ENCODE results near the gene SCN1A. TPM values are rescaled to one million over a fixed set of nuclear protein-coding genes. Genes with fewer than 3 reads are reported as not detected.

Gene SCN1A
- total and polyA plus RNA-seq, 2 experiments from 2014 or later, result 1.2 to 1.3 TPM

GRCh38 chr2:166157578-166157977 lies 29.8 kb upstream of the SCN1A start:
- H3K36me3 ChIP-seq (ENCODE audit: insufficient read depth), result no peaks in the 10 kb centered on the region
- no peaks in the 10 kb centered on the region for H4K20me1 ChIP-seq (replicated peaks; ENCODE audit: insufficient read depth)
- Mint-ChIP-seq H3K4me3 (no peak overlapping the region), H3K4me1 (no peaks in the 10 kb centered on the region), H3K27me3 (ENCODE audit: insufficient read depth, low read depth, poor library complexity) (peaks cover 2% of the 10 kb centered on the region), H3K36me3 (ENCODE audit: low read depth) (no peaks in the 10 kb centered on the region), H3K9me3 (no peaks in the 10 kb centered on the region), H3K27ac (no peak overlapping the region)
- TF ChIP-seq NANOG (IDR thresholded peaks at IDR 0.05; ENCODE audit: borderline replicate concordance), result no peak
- TF ChIP-seq STAT1 (IDR thresholded peaks at IDR 0.05; ENCODE audit: unreplicated experiment), result no peak
- no peak for TF ChIP-seq ETS1 (IDR thresholded peaks at IDR 0.05)
- TF ChIP-seq REST (IDR thresholded peaks at IDR 0.05; ENCODE audit: unreplicated experiment), result no peak
- no peak for TF ChIP-seq EZH2 (IDR thresholded peaks at IDR 0.05; ENCODE audit: low read depth, unreplicated experiment)
- no peak for TF ChIP-seq POLR2AphosphoS5 (IDR thresholded peaks at IDR 0.05; ENCODE audit: low read depth)
- TF ChIP-seq CREB1 (CRISPR knock-in tag; IDR thresholded peaks at IDR 0.05; ENCODE audit: low read depth), result no peak
- no peak for TF ChIP-seq CTCF (conservative IDR thresholded peaks at IDR 0.05; ENCODE audit: low read depth in 2 of 2)
- no peak for TF ChIP-seq ZNF114 (CRISPR knock-in tag; IDR thresholded peaks at IDR 0.05)
- TF ChIP-seq ZNF331 (CRISPR knock-in tag; IDR thresholded peaks at IDR 0.05; ENCODE audit: low read depth), result no peak
- no peak for TF ChIP-seq ZNF462 (CRISPR knock-in tag; IDR thresholded peaks at IDR 0.05)
- TF ChIP-seq EZH2phosphoT487 (IDR thresholded peaks at IDR 0.05; ENCODE audit: unreplicated experiment), result no peak
- no peak for TF ChIP-seq JUNB (IDR thresholded peaks at IDR 0.05; ENCODE audit: unreplicated experiment)
- H2AFZ ChIP-seq, result peak overlapping the region; percentile 54; the same call in 1 of the 2 replicates
- DNase-seq (ENCODE audit: low spot score) (no peak), ATAC-seq (no peak)
- no peak overlapping the region for H3K4me3 ChIP-seq
- no peaks in the 10 kb centered on the region for H3K4me1 ChIP-seq (ENCODE audit: insufficient read depth)
- H3F3A ChIP-seq (replicated peaks; ENCODE audit: low read depth), result no peaks in the 10 kb centered on the region
- H3K4me2 ChIP-seq, result no peak overlapping the region
- H3K27me3 ChIP-seq (ENCODE audit: insufficient read depth), result no peaks in the 10 kb centered on the region
- H3K79me2 ChIP-seq (replicated peaks; ENCODE audit: insufficient read depth), result no peaks in the 10 kb centered on the region
- H3K27ac ChIP-seq (ENCODE audit: low read depth), result no peak overlapping the region
- H3K9me2 ChIP-seq (ENCODE audit: insufficient read depth), result no peaks in the 10 kb centered on the region; the same call in 1 of the 2 replicates

All from GM23338 (cell line).